ENCODE results near the gene SCEL.

The SCEL gene

DNA sequence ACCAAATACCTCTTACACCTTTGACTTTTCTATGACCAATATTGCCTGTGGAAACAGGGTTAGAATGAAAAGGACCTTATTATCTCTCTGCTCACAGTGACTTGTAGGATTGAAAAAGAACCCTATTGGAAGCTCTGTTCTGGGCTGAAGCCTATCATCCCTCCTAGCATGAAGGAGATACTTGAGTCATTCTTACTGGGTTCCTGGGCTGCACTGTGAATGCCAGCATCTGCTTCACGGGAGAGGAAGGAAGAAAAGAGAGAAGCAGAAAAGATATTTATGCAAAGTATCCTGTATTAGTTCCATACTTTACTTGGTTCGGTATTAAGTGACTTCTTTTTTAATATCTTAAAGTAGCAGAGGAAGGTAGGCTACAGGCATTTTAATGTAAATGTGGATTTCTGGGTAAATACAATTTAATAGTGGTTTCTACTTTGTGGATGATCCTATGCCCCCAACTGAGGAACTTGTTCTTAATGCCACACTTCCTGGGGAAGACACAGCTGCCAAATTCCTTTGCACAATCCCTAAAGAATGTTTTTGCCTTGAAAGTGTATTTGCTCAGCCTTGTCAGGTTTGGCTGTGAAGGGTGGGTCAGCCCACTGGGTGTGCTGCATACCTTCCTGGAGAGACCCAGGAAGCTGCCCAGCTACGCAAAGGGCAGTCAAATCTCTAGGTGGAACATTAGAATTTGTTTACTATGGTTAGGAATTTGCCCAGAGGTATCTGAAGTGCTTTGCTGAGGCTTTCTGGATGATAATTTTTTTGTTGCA is 13.7 kb upstream of the SCEL start:
- no peak for DNase-seq (ENCODE audit: low spot score)

- no peak for DNase-seq (ENCODE audit: low spot score)
Measured at GRCh38 chr13:77522444-77522843, 13.1 kb upstream of the SCEL start.

DNA sequence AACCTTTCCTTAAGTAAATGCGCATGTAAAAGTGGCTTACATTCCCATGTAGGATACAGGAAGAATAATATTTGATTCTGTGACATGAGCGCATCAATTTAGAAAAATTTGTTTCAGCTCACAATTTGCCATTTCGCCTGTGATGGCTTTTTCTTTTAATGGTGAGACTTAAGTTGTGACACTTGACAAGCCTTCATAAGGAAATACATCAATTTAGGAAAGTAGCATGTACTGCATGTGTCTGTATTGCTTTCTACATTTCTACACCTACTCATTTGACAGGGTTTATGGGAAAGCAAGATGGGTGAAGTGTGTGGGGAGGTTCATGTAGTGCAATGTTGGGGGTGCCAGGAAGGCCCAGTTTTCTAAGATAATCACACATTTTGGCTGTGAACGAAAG is 12.1 kb upstream of the SCEL start:
- no peak for DNase-seq (ENCODE audit: low spot score)

- DNase-seq (ENCODE audit: low spot score) = no peak
Measured at GRCh38 chr13:77523834-77524728, 11.4 kb upstream of the SCEL start.

- DNase-seq (ENCODE audit: low spot score) = no peak
Measured at GRCh38 chr13:77528414-77528813, 7.1 kb upstream of the SCEL start.

GRCh38 chr13:77528834-77529500 is 6.5 kb upstream of the SCEL start:
- DNase-seq (ENCODE audit: low spot score) = no peak

DNA sequence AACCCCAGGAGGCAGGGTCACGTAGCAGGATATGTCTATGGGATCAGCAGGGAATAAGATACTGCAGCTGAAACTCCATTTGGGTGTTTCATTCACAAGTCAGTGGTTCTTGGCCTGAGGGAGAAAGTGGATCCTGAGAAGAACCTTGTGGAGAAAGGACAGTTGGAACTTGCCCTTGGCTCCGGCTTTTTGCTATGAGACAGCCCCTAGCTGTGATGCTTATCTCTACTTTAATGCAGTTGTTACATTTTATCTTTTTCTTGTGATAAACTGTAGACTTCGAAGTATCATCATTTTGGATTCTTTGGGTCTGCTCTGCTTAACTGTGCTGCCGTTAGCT is 6.0 kb upstream of the SCEL start:
- no peak for DNase-seq (ENCODE audit: low spot score)

GRCh38 chr13:77530875-77531274 is 4.6 kb upstream of the SCEL start:
- DNase-seq (ENCODE audit: low spot score) = no peak

DNA sequence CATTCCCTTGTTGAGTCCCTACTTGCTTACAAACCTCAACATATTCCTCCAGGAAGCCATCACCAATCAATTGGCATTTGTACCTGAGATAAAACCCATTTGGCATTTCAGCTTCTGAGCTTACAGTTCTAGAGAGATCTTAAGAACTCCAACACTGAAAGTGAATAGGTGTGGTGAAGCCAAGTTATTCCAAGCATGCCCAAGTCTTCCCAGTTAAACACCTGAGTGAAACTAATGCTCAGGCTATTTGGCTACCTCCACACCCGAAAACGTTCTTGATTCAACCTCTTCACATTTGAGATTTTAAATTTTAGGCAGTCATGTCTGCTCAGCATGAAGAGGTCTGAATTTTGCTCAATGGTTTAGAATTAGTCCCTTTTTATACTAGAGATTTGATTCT is 2.5 kb upstream of the SCEL start:
- DNase-seq (ENCODE audit: low spot score) = no peak

DNA sequence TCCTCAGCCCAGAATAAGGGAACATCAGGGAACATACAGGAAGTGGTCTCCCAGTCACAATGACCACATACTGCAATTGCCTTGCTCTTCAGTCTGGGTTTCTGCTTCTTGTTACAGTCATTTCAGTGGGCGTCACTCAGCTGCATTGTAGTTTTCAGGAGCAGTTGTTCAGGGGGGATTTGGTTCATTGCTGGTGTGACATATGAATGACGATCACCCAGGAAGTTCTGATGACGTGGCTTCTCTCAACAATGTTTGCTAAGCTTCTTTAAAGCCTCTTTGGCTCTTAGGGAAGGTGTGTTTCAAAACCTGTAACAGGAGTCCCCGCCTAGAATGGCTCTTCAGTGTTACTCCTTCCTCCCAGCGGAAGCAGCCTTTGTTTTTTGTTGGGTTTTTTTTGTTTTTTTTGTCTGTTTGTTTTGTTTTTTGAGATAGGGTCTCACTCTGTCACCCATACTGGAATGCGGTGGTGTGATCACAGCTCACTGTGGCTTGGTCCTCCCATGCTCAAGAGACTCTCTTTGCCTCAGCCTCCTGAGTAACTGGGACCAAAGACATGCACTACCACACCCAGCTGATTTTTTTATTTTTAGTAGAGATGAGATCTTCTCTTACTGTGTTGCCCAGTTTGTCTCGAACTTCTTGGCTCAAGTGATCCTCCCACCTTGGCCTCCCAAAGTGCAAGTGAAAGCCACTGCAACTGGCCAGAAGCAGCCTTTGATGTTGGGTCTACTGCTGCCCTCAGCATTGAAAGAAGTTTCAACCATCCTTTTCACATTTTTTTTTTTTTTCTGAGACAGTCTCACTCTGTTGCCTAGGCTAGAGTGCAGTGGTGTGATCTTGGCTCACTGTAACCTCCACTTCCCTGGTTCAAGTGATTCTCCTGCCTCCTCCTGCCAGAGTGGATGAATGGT is 1.4 kb upstream of the SCEL start:
- DNase-seq (ENCODE audit: low spot score) = no peak

DNA sequence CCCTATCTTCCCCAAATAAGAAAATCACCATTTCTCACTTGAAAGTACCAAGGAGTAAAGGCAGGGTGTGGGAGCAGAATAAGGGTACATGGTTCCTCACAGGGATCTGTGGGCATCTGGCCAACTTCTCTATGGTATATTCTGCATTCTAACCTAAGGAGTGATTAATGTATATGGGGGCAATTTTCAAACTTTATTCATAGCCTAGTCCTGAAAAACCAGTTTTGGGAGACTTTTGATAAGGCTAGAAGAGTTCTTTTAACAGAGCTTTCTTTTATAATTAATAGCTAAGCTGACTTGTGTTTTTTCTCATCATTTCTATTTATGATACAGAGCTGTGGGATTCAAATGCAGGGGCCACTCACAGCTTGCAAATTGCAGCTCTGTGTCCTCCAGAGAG is 852 bp downstream of the SCEL start:
- no peak for DNase-seq (ENCODE audit: low spot score)

DNA sequence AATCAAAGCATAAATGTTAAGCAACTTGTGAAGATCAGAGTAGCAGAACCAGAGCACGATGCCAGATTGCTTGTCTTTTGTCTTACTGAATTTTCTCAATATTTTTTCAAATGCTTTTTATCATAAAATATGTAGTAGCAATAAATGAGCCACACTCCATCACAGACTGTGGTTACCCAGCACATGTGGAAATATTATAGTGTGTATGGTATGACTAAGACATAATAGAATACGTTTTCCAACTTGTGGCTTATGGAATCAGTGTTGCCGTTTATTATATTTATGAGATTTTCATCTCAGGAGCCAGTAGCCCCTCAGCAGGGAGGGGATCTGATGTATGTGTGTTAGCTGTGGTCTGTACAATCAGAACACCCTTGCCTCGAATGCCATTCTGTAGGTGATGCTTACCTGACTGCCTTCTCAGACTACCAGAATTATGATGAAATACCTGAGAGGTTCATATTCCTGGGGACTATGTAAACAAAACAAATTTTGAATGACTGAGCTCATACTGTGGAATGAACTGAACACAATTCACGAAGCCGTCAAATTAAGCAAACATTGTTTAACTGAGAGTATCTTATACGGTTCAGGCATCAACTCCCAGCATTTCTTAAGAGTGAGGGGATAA is 1.9 kb downstream of the SCEL start:
- DNase-seq (ENCODE audit: low spot score) = no peak

DNA sequence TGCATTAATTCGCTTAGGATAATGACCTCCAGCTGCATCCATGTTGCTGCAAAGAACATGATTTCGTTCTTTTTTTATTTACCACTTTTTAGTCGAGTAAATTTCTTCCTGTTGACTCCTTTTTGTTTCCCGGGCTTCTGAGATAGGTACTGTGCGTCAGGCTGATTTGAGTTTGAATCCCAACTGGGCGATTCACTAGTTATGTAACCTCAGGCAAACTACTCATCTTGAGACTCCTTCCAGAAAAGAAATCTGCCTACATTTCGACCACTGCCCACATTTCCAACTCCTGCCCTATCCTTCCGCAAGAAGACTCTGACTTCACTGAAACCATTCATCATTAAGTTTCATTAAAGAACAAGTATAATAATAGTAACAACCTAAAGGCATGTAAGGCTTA is 8.2 kb downstream of the SCEL start:
- no peak for DNase-seq (ENCODE audit: low spot score)

DNA sequence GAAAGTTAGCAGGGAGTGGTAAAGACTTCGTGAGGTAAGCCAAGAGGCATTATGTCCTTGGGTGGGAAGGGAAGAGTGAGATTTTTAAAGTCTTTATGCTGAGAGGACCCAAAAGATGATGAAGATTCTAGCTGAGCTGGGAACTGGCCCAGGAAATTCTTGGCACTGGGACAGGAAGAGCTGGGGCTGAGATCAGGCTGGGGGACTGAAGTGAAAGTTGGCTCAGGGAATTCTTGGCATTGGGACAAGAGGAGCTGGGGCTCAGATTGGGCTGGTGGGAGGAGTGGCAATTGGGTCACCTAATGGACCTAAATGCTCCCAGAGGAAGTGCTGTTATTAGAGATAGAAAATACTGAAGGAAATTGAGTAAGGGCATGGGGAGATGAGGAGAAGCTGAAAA is 8.8 kb downstream of the SCEL start:
- no peak for DNase-seq (ENCODE audit: low spot score)

DNA sequence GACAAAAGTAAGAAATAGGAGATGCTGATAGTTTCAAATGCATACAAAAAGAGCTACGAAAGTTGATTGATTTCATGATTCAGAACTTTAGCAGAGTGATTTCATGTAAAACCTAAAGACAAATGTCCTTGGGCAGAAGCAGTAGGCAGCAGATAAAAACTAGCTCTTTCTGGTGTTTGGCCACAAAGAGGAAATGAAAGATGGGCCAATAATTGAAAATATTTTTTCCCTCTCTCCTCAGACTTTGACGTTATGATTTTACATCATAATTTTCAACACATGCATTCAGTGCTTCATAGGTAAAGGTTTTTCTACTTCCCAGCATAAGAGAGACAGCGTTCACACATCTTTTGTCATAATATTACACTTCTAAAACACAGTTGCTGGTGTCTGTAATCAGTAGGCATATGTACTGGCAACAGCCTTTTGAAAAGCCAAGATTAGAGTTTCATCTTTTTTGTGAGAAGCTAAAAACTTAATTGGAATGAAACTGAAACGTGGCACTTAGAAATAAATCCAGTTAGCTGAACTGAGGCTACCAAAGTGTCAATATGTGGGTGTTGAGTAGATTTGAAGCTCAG is 9.3 kb downstream of the SCEL start:
- no peak for DNase-seq (ENCODE audit: low spot score)

GRCh38 chr13:77545626-77546412 is 10.3 kb downstream of the SCEL start:
- no peak for DNase-seq (ENCODE audit: low spot score)

GRCh38 chr13:77548095-77548494 is 12.6 kb downstream of the SCEL start:
- DNase-seq (ENCODE audit: low spot score) = no peak

GRCh38 chr13:77548594-77548993 is 13.1 kb downstream of the SCEL start:
- DNase-seq (ENCODE audit: low spot score) = no peak

DNA sequence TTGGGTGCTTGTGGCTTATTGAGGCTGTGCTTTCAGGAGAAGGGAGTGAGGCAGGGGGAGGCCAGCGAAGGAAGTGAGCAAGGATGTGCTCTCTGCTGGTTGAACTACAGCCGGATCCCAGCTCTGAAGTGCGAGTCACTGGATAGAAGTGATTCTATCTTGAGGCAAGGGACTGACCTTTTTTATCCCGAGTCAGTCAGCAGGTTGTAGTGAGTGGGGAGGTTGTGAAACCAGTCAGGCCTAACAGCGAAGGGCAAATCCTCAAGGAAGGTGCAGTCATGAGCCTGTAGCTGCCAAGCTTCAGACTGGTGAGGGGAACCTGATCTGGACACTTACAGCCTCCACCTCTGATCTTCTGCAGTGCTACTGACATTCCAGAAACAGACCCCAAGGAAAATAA is 18.6 kb downstream of the SCEL start:
- DNase-seq (ENCODE audit: low spot score) = no peak

- DNase-seq (ENCODE audit: low spot score) = no peak
Measured at GRCh38 chr13:77555246-77555645, 19.7 kb downstream of the SCEL start.

Data from COLO829 (cell line).